ENCODE results near the gene CFDP1. TPM values are rescaled to one million over a fixed set of nuclear protein-coding genes. Genes with fewer than 3 reads are reported as not detected.

Gene CFDP1
- total and polyA plus RNA-seq, 2 of the 13 experiments (the other 11 are each of a cell fraction or from before 2014, with no cell fraction given): 78.6 to 153 TPM

- TF ChIP-seq PLSCR1 (CRISPR knock-in tag; IDR thresholded peaks at IDR 0.05; ENCODE audit: borderline replicate concordance): no peak
- TF ChIP-seq TP53 (CRISPR knock-in tag; conservative IDR thresholded peaks at IDR 0.05): no peak
- TF ChIP-seq, protein P1, sequence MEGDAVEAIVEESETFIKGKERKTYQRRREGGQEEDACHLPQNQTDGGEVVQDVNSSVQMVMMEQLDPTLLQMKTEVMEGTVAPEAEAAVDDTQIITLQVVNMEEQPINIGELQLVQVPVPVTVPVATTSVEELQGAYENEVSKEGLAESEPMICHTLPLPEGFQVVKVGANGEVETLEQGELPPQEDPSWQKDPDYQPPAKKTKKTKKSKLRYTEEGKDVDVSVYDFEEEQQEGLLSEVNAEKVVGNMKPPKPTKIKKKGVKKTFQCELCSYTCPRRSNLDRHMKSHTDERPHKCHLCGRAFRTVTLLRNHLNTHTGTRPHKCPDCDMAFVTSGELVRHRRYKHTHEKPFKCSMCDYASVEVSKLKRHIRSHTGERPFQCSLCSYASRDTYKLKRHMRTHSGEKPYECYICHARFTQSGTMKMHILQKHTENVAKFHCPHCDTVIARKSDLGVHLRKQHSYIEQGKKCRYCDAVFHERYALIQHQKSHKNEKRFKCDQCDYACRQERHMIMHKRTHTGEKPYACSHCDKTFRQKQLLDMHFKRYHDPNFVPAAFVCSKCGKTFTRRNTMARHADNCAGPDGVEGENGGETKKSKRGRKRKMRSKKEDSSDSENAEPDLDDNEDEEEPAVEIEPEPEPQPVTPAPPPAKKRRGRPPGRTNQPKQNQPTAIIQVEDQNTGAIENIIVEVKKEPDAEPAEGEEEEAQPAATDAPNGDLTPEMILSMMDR (CRISPR knock-in tag; IDR thresholded peaks at IDR 0.05): peak; percentile 57
- peak; percentile 75 for TF ChIP-seq GABPB1 (CRISPR knock-in tag; IDR thresholded peaks at IDR 0.05)
- no peak for TF ChIP-seq ZNF10 (CRISPR knock-in tag; IDR thresholded peaks at IDR 0.05; ENCODE audit: borderline replicate concordance, low read depth)
- TF ChIP-seq, protein P2, sequence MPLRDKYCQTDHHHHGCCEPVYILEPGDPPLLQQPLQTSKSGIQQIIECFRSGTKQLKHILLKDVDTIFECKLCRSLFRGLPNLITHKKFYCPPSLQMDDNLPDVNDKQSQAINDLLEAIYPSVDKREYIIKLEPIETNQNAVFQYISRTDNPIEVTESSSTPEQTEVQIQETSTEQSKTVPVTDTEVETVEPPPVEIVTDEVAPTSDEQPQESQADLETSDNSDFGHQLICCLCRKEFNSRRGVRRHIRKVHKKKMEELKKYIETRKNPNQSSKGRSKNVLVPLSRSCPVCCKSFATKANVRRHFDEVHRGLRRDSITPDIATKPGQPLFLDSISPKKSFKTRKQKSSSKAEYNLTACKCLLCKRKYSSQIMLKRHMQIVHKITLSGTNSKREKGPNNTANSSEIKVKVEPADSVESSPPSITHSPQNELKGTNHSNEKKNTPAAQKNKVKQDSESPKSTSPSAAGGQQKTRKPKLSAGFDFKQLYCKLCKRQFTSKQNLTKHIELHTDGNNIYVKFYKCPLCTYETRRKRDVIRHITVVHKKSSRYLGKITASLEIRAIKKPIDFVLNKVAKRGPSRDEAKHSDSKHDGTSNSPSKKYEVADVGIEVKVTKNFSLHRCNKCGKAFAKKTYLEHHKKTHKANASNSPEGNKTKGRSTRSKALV (CRISPR knock-in tag; IDR thresholded peaks at IDR 0.05): peak; percentile 57; the same call in 1 of the 2 replicates
- no peak for TF ChIP-seq ZNF616 (CRISPR knock-in tag; IDR thresholded peaks at IDR 0.05; ENCODE audit: low read depth)
- no peak for TF ChIP-seq BATF2 (CRISPR knock-in tag; IDR thresholded peaks at IDR 0.05)
- TF ChIP-seq ZNF136 (CRISPR knock-in tag; IDR thresholded peaks at IDR 0.05; ENCODE audit: low read depth): peak; percentile 79; the same call in 1 of the 2 replicates
- TF ChIP-seq, protein P3, sequence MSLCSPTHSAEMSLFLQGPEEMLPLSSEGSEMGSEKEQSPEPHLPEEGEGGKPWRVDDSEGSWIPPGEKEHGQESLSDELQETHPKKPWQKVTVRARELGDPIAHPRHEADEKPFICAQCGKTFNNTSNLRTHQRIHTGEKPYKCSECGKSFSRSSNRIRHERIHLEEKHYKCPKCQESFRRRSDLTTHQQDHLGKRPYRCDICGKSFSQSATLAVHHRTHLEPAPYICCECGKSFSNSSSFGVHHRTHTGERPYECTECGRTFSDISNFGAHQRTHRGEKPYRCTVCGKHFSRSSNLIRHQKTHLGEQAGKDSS (CRISPR knock-in tag; IDR thresholded peaks at IDR 0.05; ENCODE audit: borderline replicate concordance, low read depth): peak; percentile 90
- TF ChIP-seq ZNF12 (CRISPR knock-in tag; IDR thresholded peaks at IDR 0.05): no peak
- TF ChIP-seq ARNT (IDR thresholded peaks at IDR 0.05): no peak
- TF ChIP-seq ZNF780A (CRISPR knock-in tag; IDR thresholded peaks at IDR 0.05): peak; percentile 38; the same call in 1 of the 2 replicates
- no peak for TF ChIP-seq NR1H2 (CRISPR knock-in tag; IDR thresholded peaks at IDR 0.05; ENCODE audit: borderline replicate concordance, low read depth)
- TF ChIP-seq, protein P4, sequence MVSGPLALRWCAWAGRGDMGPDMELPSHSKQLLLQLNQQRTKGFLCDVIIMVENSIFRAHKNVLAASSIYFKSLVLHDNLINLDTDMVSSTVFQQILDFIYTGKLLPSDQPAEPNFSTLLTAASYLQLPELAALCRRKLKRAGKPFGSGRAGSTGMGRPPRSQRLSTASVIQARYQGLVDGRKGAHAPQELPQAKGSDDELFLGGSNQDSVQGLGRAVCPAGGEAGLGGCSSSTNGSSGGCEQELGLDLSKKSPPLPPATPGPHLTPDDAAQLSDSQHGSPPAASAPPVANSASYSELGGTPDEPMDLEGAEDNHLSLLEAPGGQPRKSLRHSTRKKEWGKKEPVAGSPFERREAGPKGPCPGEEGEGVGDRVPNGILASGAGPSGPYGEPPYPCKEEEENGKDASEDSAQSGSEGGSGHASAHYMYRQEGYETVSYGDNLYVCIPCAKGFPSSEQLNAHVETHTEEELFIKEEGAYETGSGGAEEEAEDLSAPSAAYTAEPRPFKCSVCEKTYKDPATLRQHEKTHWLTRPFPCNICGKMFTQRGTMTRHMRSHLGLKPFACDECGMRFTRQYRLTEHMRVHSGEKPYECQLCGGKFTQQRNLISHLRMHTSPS (CRISPR knock-in tag; IDR thresholded peaks at IDR 0.05; ENCODE audit: low read depth): peak; percentile 42; the same call in 1 of the 2 replicates
- no peak for TF ChIP-seq REXO4 (CRISPR knock-in tag; IDR thresholded peaks at IDR 0.05; ENCODE audit: borderline replicate concordance)
- TF ChIP-seq SSRP1 (CRISPR knock-in tag; IDR thresholded peaks at IDR 0.05): no peak
- peak; percentile 56 for TF ChIP-seq FOXO1 (CRISPR knock-in tag; IDR thresholded peaks at IDR 0.05)
- TF ChIP-seq ETV5 (CRISPR knock-in tag; IDR thresholded peaks at IDR 0.05; ENCODE audit: borderline replicate concordance): peak; percentile 54; the same call in 1 of the 2 replicates
- TF ChIP-seq AHR (CRISPR knock-in tag; IDR thresholded peaks at IDR 0.05): peak; percentile 74; the same call in 1 of the 2 replicates
Measured at GRCh38 chr16:75265911-75266701, 167.2 kb downstream of the CFDP1 start (continued).

All from HepG2 (cell line).